ENCODE results near the gene COL8A2.

GRCh38 chr1:36067871-36068270 is 57.2 kb downstream of the COL8A2 start:
- TF ChIP-seq ZNF274 (IDR thresholded peaks at IDR 0.05; ENCODE audit: low read depth, low read length) (no peak), YY1 (IDR thresholded peaks at IDR 0.05; ENCODE audit: insufficient read depth, insufficient read length) (no peak), SUZ12 (IDR thresholded peaks at IDR 0.05; ENCODE audit: extremely low read depth, insufficient read depth, insufficient read length) (no peak)

Data from NT2/D1 (cell line).